K562 (cell line): ENCODE data around the gene LST1. TPM values are rescaled to one million over a fixed set of nuclear protein-coding genes. Genes with fewer than 3 reads are reported as not detected.

Experiments
- BCOR ChIP-seq: fragments of 450-650 bp; IDR thresholded peaks from 2 replicates; pipeline ENCODE4 v1.6.1; 2016
- BRD4 ChIP-seq: fragments of 200-600 bp; sonication (generic); IDR thresholded peaks from 2 replicates; pipeline ENCODE4 v1.6.1; 2017; ENCODE audit warnings: inconsistent platforms
- CBX5 ChIP-seq: IDR thresholded peaks from 2 replicates; pipeline ENCODE4 v1.6.1; 2014; ENCODE audit warnings: low read depth, borderline replicate concordance
- CREM ChIP-seq: IDR thresholded peaks from 2 replicates; pipeline ENCODE4 v1.6.1; 2014; ENCODE audit warnings: antibody characterized with exemption, low read depth
- CSDE1 ChIP-seq, 2 experiments: fragments of 450-650 bp; IDR thresholded peaks; 2 replicates each; pipeline ENCODE4 v1.6.1; 2016; ENCODE audit warnings: mild to moderate bottlenecking in 1 of 2
- HNRNPK ChIP-seq: fragments of 200-400 bp; formaldehyde crosslinking; IDR thresholded peaks from one replicate; pipeline ENCODE4 v1.6.1; 2018; ENCODE audit warnings: mild to moderate bottlenecking, low read depth, low read length; ENCODE audit not compliant: poor library complexity, severe bottlenecking
- HSF4 ChIP-seq: fragments of 250-450 bp; sonication (Bioruptor Pico); IDR thresholded peaks from 2 replicates; pipeline ENCODE4 v2.1.2; 2022; ENCODE audit warnings: mild to moderate bottlenecking, moderate library complexity, borderline replicate concordance
- KDM5B ChIP-seq: fragments of 200-600 bp; sonication (generic); IDR thresholded peaks from 2 replicates; pipeline ENCODE4 v1.6.1; 2012; ENCODE audit warnings: low read depth, mild to moderate bottlenecking, moderate library complexity, low read length, control low read depth, inconsistent platforms; ENCODE audit not compliant: insufficient replicate concordance
- MYC ChIP-seq, 2 experiments: fragments of 250-450 bp in 1 of 2; sonication (Bioruptor Pico) in 1 of 2; IDR thresholded peaks; 2 replicates each; pipeline versions ENCODE4 v1.5.1 to v1.6.1; 2012 to 2021; ENCODE audit warnings: low read depth in 2 of 2, borderline replicate concordance in 1 of 2, improper control_type of control experiment in 1 of 2, low read length in 1 of 2, mild to moderate bottlenecking in 1 of 2, moderate library complexity in 1 of 2
- NFATC3 ChIP-seq: fragments of 450-650 bp; IDR thresholded peaks from 2 replicates; pipeline ENCODE4 v1.6.1; 2017; ENCODE audit warnings: mild to moderate bottlenecking
- POLR2AphosphoS5 ChIP-seq: IDR thresholded peaks from 2 replicates; pipeline ENCODE4 v1.6.1; 2011; ENCODE audit warnings: mild to moderate bottlenecking, low read depth, low read length, moderate library complexity; ENCODE audit not compliant: control insufficient read depth, insufficient read depth
- PYGO2 ChIP-seq: fragments of 450-650 bp; IDR thresholded peaks from 2 replicates; pipeline ENCODE4 v1.6.1; 2016; ENCODE audit warnings: mild to moderate bottlenecking, missing genetic modification characterization, moderate library complexity, missing compliant biosample characterization
- SMARCA5 ChIP-seq: fragments of 450-650 bp; IDR thresholded peaks from 2 replicates; pipeline ENCODE4 v1.6.1; 2016
- TAF9B ChIP-seq: fragments of 450-650 bp; IDR thresholded peaks from 2 replicates; pipeline ENCODE4 v1.6.1; 2018; ENCODE audit warnings: mild to moderate bottlenecking; ENCODE audit not compliant: partially characterized antibody
- TFAM ChIP-seq: fragments of 250-450 bp; sonication (Bioruptor Pico); conservative IDR thresholded peaks from 2 replicates; pipeline ENCODE4 v1.5.0; 2021; ENCODE audit warnings: mild to moderate bottlenecking, moderate library complexity
- ZNF133 ChIP-seq: fragments of 250-450 bp; sonication (Bioruptor Pico); IDR thresholded peaks from 2 replicates; pipeline ENCODE4 v1.4.0; 2020; ENCODE audit warnings: mild to moderate bottlenecking
- ZNF57 ChIP-seq: fragments of 450-650 bp; formaldehyde crosslinking; IDR thresholded peaks from 2 replicates; pipeline ENCODE4 v1.4.0; 2020; ENCODE audit warnings: mild to moderate bottlenecking, moderate library complexity
- ZNF79 ChIP-seq: fragments of 250-450 bp; sonication (Bioruptor Pico); IDR thresholded peaks from 2 replicates; pipeline ENCODE4 v1.4.0; 2020; ENCODE audit warnings: low read depth, mild to moderate bottlenecking, moderate library complexity
- polyA plus RNA-seq, 8 experiments: library from polyadenylated mRNA; depleted of rRNA in 4 of 8; stranded (reverse) in 5 of 8; unstranded in 3 of 8; fragments of >200 nt; fragmentation: Nextera tagmentation in 2 of 8; fragmentation: Illumina TruSeq in 1 of 8; extraction: Ambion mirVana in 2 of 8; extraction: Trizol in 1 of 8; gene quantifications; 2 replicates each; pipeline versions ENCODE4 v1.2.1 to v1.2.3, GENCODE V29; 2011 to 2014; ENCODE audit warnings: inconsistent platforms in 1 of 8, missing spikeins in 1 of 8
- total RNA-seq, 7 experiments: library from RNA; depleted of rRNA in 6 of 7; stranded (reverse); fragments of >200 nt in 6 of 7; fragmentation: Illumina TruSeq in 2 of 7; extraction: Trizol in 2 of 7; gene quantifications; 2 replicates each; pipeline versions ENCODE4 v1.2.1 to v1.2.3, GENCODE V29; 2011 to 2021; ENCODE audit warnings: low replicate concordance in 1 of 7
- TF ChIP-seq, protein P1 (sequence below): fragments of 450-650 bp; IDR thresholded peaks from 2 replicates; pipeline ENCODE4 v1.6.1; 2016; ENCODE audit warnings: low read depth, mild to moderate bottlenecking, moderate library complexity
- TF ChIP-seq, protein P2 (sequence below): fragments of 450-650 bp; formaldehyde crosslinking; IDR thresholded peaks from 2 replicates; pipeline ENCODE4 v1.4.0; 2022; ENCODE audit warnings: missing genetic modification characterization
- TF ChIP-seq, protein P3 (sequence below), 2 experiments: IDR thresholded peaks in 1 of 2; conservative IDR thresholded peaks in 1 of 2; 2 replicates each; pipeline ENCODE4 v1.6.1; 2016; ENCODE audit warnings: low read depth in 2 of 2, mild to moderate bottlenecking in 1 of 2, missing compliant biosample characterization in 1 of 2, missing genetic modification characterization in 1 of 2, moderate library complexity in 1 of 2
- TF ChIP-seq, protein P4 (sequence below), 2 experiments: IDR thresholded peaks; 2 replicates each; pipeline ENCODE4 v1.6.1; 2012; ENCODE audit warnings: improper control_type of control experiment in 2 of 2, low read depth in 2 of 2, low read length in 2 of 2, borderline replicate concordance in 1 of 2

Gene LST1
- total and polyA plus RNA-seq, 9 of the 15 experiments (the other 6 are each of a cell fraction or from before 2014, with no cell fraction given), result 0.82 to 7.8 (median 1.7) TPM

DNA sequence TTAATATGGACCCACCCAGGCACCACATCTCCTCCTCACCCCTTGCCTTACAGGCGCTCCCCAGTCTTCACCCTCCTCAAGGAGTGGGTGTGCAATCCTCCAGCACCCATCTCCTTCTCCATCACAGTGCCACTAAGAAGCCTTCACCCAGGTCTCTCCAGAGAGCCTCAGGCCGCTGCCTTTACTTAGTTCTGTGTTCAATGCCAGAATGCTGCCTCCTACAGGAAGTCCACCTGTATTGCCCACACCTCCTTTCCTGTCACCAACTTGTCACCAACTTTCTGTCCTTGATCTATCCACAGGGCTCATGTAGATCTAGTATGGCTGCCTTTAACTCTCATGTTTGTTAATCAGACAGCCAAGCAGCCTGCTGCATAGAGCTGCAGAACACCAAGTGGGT lies 586 bp upstream of the LST1 start (continued):
- TF ChIP-seq, protein P1, sequence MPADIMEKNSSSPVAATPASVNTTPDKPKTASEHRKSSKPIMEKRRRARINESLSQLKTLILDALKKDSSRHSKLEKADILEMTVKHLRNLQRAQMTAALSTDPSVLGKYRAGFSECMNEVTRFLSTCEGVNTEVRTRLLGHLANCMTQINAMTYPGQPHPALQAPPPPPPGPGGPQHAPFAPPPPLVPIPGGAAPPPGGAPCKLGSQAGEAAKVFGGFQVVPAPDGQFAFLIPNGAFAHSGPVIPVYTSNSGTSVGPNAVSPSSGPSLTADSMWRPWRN, result no peak
- TF ChIP-seq, protein P2, sequence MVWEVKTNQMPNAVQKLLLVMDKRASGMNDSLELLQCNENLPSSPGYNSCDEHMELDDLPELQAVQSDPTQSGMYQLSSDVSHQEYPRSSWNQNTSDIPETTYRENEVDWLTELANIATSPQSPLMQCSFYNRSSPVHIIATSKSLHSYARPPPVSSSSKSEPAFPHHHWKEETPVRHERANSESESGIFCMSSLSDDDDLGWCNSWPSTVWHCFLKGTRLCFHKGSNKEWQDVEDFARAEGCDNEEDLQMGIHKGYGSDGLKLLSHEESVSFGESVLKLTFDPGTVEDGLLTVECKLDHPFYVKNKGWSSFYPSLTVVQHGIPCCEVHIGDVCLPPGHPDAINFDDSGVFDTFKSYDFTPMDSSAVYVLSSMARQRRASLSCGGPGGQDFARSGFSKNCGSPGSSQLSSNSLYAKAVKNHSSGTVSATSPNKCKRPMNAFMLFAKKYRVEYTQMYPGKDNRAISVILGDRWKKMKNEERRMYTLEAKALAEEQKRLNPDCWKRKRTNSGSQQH (CRISPR knock-in tag), result no peak
- no peak for TF ChIP-seq TFAM (CRISPR knock-in tag)
- TF ChIP-seq, protein P3, sequence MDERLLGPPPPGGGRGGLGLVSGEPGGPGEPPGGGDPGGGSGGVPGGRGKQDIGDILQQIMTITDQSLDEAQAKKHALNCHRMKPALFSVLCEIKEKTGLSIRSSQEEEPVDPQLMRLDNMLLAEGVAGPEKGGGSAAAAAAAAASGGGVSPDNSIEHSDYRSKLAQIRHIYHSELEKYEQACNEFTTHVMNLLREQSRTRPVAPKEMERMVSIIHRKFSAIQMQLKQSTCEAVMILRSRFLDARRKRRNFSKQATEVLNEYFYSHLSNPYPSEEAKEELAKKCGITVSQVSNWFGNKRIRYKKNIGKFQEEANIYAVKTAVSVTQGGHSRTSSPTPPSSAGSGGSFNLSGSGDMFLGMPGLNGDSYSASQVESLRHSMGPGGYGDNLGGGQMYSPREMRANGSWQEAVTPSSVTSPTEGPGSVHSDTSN (CRISPR knock-in tag; IDR thresholded peaks at IDR 0.05; ENCODE audit: low read depth), result no peak
- TF ChIP-seq, protein P3 (tag; conservative IDR thresholded peaks at IDR 0.05; ENCODE audit: low read depth), result 0 out of 2 replicates have a peak, but pooled peaks have one; percentile 7
- TF ChIP-seq BRD4, result no peak
- TF ChIP-seq, protein P4, sequence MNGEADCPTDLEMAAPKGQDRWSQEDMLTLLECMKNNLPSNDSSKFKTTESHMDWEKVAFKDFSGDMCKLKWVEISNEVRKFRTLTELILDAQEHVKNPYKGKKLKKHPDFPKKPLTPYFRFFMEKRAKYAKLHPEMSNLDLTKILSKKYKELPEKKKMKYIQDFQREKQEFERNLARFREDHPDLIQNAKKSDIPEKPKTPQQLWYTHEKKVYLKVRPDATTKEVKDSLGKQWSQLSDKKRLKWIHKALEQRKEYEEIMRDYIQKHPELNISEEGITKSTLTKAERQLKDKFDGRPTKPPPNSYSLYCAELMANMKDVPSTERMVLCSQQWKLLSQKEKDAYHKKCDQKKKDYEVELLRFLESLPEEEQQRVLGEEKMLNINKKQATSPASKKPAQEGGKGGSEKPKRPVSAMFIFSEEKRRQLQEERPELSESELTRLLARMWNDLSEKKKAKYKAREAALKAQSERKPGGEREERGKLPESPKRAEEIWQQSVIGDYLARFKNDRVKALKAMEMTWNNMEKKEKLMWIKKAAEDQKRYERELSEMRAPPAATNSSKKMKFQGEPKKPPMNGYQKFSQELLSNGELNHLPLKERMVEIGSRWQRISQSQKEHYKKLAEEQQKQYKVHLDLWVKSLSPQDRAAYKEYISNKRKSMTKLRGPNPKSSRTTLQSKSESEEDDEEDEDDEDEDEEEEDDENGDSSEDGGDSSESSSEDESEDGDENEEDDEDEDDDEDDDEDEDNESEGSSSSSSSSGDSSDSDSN (IDR thresholded peaks at IDR 0.05; ENCODE audit: borderline replicate concordance in 1 of 2, low read depth in 2 of 2, low read length in 2 of 2), result no peak
- no peak for TF ChIP-seq TAF9B
- TF ChIP-seq CSDE1 (IDR thresholded peaks at IDR 0.05), result no peak
- no peak for TF ChIP-seq HNRNPK
- TF ChIP-seq ZNF79, result no peak
- TF ChIP-seq SMARCA5, result peak; percentile 92; the same call in 1 of the 2 replicates
- TF ChIP-seq CBX5, result no peak
- TF ChIP-seq POLR2AphosphoS5, result no peak
- no peak for TF ChIP-seq KDM5B
- TF ChIP-seq ZNF133 (CRISPR knock-in tag), result no peak
- TF ChIP-seq CREM, result peak; percentile 35; the same call in 1 of the 2 replicates
- no peak for TF ChIP-seq NFATC3
- peak; percentile 92 for TF ChIP-seq BCOR
- TF ChIP-seq HSF4 (CRISPR knock-in tag), result no peak
- TF ChIP-seq ZNF57 (CRISPR knock-in tag), result no peak
- TF ChIP-seq PYGO2 (tag), result no peak
- TF ChIP-seq MYC (IDR thresholded peaks at IDR 0.05; ENCODE audit: low read depth, low read length), result no peak
- TF ChIP-seq MYC (CRISPR knock-in tag; IDR thresholded peaks at IDR 0.05; ENCODE audit: borderline replicate concordance, low read depth), result no peak
